ENCODE data around the gene NFKBIL1. TPM values are rescaled to one million over a fixed set of nuclear protein-coding genes. Genes with fewer than 3 reads are reported as not detected.

NFKBIL1 gene
- total and polyA plus RNA-seq, 9 of the 15 experiments (the other 6 are each of a cell fraction or from before 2014, with no cell fraction given): 0.49 to 33.1 (median 7.6) TPM

DNA sequence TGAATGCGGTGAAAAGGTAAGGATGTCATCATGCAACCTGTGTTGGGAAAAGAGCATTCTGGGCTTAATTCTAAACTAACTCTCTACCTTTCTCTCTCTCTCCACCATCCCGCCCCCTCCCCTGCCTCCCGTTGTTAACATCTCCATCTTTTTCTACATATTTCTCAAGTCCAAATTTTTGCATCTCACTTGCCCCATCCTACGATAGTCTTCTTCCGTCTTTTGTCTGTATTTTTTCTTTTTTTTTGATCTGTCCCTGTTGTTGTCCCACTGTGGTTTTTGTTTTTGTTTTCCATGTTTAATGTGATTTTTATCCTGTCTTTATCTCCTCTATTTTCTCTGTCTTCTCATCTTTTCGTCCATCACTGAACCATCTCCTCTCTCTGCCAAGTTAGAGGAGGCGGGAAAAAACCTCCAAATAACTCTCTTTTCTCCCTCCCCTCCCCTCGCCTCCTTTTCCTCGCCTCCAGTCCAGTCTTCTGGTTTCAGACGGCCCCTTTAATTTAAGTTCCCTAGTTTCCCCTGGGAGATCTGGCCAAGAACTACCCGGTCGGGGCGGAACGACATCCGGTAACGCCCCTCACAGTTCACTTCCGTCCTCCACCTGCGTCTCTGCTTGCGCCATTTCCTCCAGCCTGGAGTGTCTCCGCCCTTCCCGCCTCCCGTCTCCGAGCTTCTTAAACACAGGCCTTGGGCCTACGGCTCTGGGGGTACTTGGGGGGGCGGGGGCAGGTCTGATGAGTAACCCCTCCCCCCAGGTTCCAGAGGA is at the start of gene NFKBIL1 (continued):
- TF ChIP-seq SIN3A (IDR thresholded peaks at IDR 0.05; ENCODE audit: borderline replicate concordance in 2 of 2, control insufficient read depth in 1 of 2, low read depth in 2 of 2, low read length in 2 of 2): peak in 1 of 2 experiments; percentile 34; a peak in 1 of 4 replicates
- TF ChIP-seq RUNX1 (IDR thresholded peaks at IDR 0.05; ENCODE audit: low read depth): no peak
- no peak for TF ChIP-seq KDM2B (CRISPR knock-in tag; IDR thresholded peaks at IDR 0.05)
- peak; percentile 99 for TF ChIP-seq NCOA1 (IDR thresholded peaks at IDR 0.05; ENCODE audit: low read depth)
- no peak for TF ChIP-seq SRSF3 (IDR thresholded peaks at IDR 0.05; ENCODE audit: insufficient read depth, low read length)
- TF ChIP-seq, protein P1, sequence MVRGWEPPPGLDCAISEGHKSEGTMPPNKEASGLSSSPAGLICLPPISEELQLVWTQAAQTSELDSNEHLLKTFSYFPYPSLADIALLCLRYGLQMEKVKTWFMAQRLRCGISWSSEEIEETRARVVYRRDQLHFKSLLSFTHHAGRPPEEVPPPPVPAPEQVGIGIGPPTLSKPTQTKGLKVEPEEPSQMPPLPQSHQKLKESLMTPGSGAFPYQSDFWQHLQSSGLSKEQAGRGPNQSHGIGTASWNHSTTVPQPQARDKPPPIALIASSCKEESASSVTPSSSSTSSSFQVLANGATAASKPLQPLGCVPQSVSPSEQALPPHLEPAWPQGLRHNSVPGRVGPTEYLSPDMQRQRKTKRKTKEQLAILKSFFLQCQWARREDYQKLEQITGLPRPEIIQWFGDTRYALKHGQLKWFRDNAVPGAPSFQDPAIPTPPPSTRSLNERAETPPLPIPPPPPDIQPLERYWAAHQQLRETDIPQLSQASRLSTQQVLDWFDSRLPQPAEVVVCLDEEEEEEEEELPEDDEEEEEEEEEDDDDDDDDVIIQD (CRISPR knock-in tag; IDR thresholded peaks at IDR 0.05): no peak
- TF ChIP-seq TCF7 (IDR thresholded peaks at IDR 0.05; ENCODE audit: borderline replicate concordance): 0 out of 2 replicates have a peak, but pooled peaks have one; percentile 26
- TF ChIP-seq ZNF277 (CRISPR knock-in tag; IDR thresholded peaks at IDR 0.05; ENCODE audit: borderline replicate concordance): no peak
- TF ChIP-seq, protein P2, sequence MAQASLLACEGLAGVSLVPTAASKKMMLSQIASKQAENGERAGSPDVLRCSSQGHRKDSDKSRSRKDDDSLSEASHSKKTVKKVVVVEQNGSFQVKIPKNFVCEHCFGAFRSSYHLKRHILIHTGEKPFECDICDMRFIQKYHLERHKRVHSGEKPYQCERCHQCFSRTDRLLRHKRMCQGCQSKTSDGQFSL (CRISPR knock-in tag; IDR thresholded peaks at IDR 0.05): peak; percentile 53; the same call in 1 of the 2 replicates
- TF ChIP-seq, protein P2 (tag; IDR thresholded peaks at IDR 0.05): no peak; a peak in 1 of 4 replicates
- TF ChIP-seq HDAC3 (IDR thresholded peaks at IDR 0.05; ENCODE audit: borderline replicate concordance, partially characterized antibody): peak; percentile 84
- TF ChIP-seq, protein P3, sequence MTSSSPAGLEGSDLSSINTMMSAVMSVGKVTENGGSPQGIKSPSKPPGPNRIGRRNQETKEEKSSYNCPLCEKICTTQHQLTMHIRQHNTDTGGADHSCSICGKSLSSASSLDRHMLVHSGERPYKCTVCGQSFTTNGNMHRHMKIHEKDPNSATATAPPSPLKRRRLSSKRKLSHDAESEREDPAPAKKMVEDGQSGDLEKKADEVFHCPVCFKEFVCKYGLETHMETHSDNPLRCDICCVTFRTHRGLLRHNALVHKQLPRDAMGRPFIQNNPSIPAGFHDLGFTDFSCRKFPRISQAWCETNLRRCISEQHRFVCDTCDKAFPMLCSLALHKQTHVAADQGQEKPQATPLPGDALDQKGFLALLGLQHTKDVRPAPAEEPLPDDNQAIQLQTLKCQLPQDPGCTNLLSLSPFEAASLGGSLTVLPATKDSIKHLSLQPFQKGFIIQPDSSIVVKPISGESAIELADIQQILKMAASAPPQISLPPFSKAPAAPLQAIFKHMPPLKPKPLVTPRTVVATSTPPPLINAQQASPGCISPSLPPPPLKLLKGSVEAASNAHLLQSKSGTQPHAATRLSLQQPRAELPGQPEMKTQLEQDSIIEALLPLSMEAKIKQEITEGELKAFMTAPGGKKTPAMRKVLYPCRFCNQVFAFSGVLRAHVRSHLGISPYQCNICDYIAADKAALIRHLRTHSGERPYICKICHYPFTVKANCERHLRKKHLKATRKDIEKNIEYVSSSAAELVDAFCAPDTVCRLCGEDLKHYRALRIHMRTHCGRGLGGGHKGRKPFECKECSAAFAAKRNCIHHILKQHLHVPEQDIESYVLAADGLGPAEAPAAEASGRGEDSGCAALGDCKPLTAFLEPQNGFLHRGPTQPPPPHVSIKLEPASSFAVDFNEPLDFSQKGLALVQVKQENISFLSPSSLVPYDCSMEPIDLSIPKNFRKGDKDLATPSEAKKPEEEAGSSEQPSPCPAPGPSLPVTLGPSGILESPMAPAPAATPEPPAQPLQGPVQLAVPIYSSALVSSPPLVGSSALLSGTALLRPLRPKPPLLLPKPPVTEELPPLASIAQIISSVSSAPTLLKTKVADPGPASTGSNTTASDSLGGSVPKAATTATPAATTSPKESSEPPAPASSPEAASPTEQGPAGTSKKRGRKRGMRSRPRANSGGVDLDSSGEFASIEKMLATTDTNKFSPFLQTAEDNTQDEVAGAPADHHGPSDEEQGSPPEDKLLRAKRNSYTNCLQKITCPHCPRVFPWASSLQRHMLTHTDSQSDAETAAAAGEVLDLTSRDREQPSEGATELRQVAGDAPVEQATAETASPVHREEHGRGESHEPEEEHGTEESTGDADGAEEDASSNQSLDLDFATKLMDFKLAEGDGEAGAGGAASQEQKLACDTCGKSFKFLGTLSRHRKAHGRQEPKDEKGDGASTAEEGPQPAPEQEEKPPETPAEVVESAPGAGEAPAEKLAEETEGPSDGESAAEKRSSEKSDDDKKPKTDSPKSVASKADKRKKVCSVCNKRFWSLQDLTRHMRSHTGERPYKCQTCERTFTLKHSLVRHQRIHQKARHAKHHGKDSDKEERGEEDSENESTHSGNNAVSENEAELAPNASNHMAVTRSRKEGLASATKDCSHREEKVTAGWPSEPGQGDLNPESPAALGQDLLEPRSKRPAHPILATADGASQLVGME (CRISPR knock-in tag; IDR thresholded peaks at IDR 0.05): 0 out of 2 replicates have a peak, but pooled peaks have one; percentile 44
- peak; percentile 59; the same call in 1 of the 2 replicates for TF ChIP-seq PHF21A (IDR thresholded peaks at IDR 0.05; ENCODE audit: borderline replicate concordance, low read depth)
- 0 out of 2 replicates have a peak, but pooled peaks have one; percentile 15 for TF ChIP-seq ESRRB (CRISPR knock-in tag; IDR thresholded peaks at IDR 0.05; ENCODE audit: borderline replicate concordance)
- no peak for TF ChIP-seq L3MBTL2 (IDR thresholded peaks at IDR 0.05)
